B cell (primary cell): Measurements from ENCODE around the gene THSD4.

Experiments
- CTCF ChIP-seq: fragments of 200-600 bp; IDR thresholded peaks from one replicate; pipeline ENCODE4 v1.8.0; 2022; ENCODE audit warnings: antibody characterized with exemption, mild to moderate bottlenecking
- EZH2 ChIP-seq: IDR thresholded peaks from 2 replicates; pipeline ENCODE4 v1.6.1; 2012; ENCODE audit warnings: borderline replicate concordance, low read depth, mild to moderate bottlenecking, moderate library complexity, low read length; ENCODE audit not compliant: insufficient read depth, poor library complexity, severe bottlenecking

- no peak for TF ChIP-seq CTCF
- no peak for TF ChIP-seq EZH2
Observed at GRCh38 chr15:71575474-71576045, 460.3 kb downstream of the THSD4 start.
